ENCODE results near the gene CLTCL1. TPM values are rescaled to one million over a fixed set of nuclear protein-coding genes. Genes with fewer than 3 reads are reported as not detected.

CLTCL1 gene
- total and polyA plus RNA-seq, 11 donors = 4.6 to 20.9 (median 10.2) TPM

GRCh38 chr22:19214078-19214473 lies 77.4 kb downstream of the CLTCL1 start:
- Histone ChIP-seq H3K27me3 (no peaks in the 10 kb centered on the region), H3K4me3 (no peak overlapping the region), H3K4me1 (peaks cover 2 to 21% (median 10%) of the 10 kb centered on the region in 12 donors), H3K36me3 (peaks cover 0 to 40% (median 24%) of the 10 kb centered on the region in 9 donors), H3K9me3 (no peaks in the 10 kb centered on the region), H3K27ac (no peak overlapping the region)
- intact Hi-C loops (cut with DNase I) = no loop called here
- TF ChIP-seq, protein P1, sequence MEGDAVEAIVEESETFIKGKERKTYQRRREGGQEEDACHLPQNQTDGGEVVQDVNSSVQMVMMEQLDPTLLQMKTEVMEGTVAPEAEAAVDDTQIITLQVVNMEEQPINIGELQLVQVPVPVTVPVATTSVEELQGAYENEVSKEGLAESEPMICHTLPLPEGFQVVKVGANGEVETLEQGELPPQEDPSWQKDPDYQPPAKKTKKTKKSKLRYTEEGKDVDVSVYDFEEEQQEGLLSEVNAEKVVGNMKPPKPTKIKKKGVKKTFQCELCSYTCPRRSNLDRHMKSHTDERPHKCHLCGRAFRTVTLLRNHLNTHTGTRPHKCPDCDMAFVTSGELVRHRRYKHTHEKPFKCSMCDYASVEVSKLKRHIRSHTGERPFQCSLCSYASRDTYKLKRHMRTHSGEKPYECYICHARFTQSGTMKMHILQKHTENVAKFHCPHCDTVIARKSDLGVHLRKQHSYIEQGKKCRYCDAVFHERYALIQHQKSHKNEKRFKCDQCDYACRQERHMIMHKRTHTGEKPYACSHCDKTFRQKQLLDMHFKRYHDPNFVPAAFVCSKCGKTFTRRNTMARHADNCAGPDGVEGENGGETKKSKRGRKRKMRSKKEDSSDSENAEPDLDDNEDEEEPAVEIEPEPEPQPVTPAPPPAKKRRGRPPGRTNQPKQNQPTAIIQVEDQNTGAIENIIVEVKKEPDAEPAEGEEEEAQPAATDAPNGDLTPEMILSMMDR (IDR thresholded peaks at IDR 0.05) = no peak
- no peak for TF ChIP-seq POLR2A (IDR thresholded peaks at IDR 0.05)
- DNase-seq (no peak), ATAC-seq (no peak)
- WGBS, 4 donors = 69 to 75% (median 72%) methylated on average over 4 of the region's 4 CpGs

GRCh38 chr22:19213442-19214077 lies 78.0 kb downstream of the CLTCL1 start:
- Histone ChIP-seq H3K36me3 (peaks cover 0 to 45% (median 30%) of the 10 kb centered on the region in 9 donors), H3K27me3 (no peaks in the 10 kb centered on the region), H3K4me3 (no peak overlapping the region), H3K4me1 (peaks cover under 1 to 16% (median 8%) of the 10 kb centered on the region in 12 donors), H3K9me3 (no peaks in the 10 kb centered on the region), H3K27ac (no peak overlapping the region)
- ATAC-seq (no peak), DNase-seq (no peak)
- TF ChIP-seq, protein P1 (IDR thresholded peaks at IDR 0.05) = no peak
- no peak for TF ChIP-seq POLR2A (IDR thresholded peaks at IDR 0.05)
- 73 to 77% (median 76%) methylated on average over 9 of the region's 9 CpGs for WGBS, 4 donors
- intact Hi-C loops (cut with DNase I) = no loop called here

GRCh38 chr22:19213001-19213400 lies 78.5 kb downstream of the CLTCL1 start:
- ATAC-seq = no peak

GRCh38 chr22:19212302-19212870 lies 79.1 kb downstream of the CLTCL1 start:
- DNase-seq = no peak
- Histone ChIP-seq H3K27ac (no peak overlapping the region), H3K36me3 (peaks cover 0 to 56% (median 40%) of the 10 kb centered on the region in 9 donors), H3K27me3 (no peaks in the 10 kb centered on the region), H3K4me3 (no peak overlapping the region), H3K4me1 (peaks cover 0 to 4% (median 0%) of the 10 kb centered on the region in 12 donors), H3K9me3 (no peaks in the 10 kb centered on the region)
- WGBS, 4 donors = 90 to 100% (median 96%) methylated on average over 1 of the region's 1 CpG
- no peak for ATAC-seq
- intact Hi-C loops (cut with DNase I) = no loop called here
- TF ChIP-seq, protein P1 (IDR thresholded peaks at IDR 0.05) = no peak
- TF ChIP-seq POLR2A (IDR thresholded peaks at IDR 0.05) = no peak

More at GRCh38 chr22:19213001-19213400, 78.5 kb downstream of the CLTCL1 start:
- intact Hi-C loops (cut with DNase I) = no loop called here
- H3K9me3 ChIP-seq = no peaks in the 10 kb centered on the region
- 85 to 96% (median 92%) methylated on average over 1 of the region's 1 CpG for WGBS, 4 donors
- H3K4me1 ChIP-seq = peaks cover 0 to 10% (median 3%) of the 10 kb centered on the region in 12 donors
- no peaks in the 10 kb centered on the region for H3K27me3 ChIP-seq
- no peak for DNase-seq
- peaks cover 0 to 50% (median 34%) of the 10 kb centered on the region in 9 donors for H3K36me3 ChIP-seq
- H3K4me3 ChIP-seq = no peak overlapping the region
- TF ChIP-seq, protein P1 (IDR thresholded peaks at IDR 0.05) = no peak
- TF ChIP-seq POLR2A (IDR thresholded peaks at IDR 0.05) = no peak
- no peak overlapping the region for H3K27ac ChIP-seq

Data from heart left ventricle (tissue), 16 donors.